Loucy (cell line): ENCODE data around the gene DCUN1D2.

Experiments
- CTCF ChIP-seq: fragments of 200-600 bp; sonication (generic); conservative IDR thresholded peaks from 2 replicates; pipeline ENCODE4 v1.5.1; 2014; ENCODE audit warnings: mild to moderate bottlenecking, antibody characterized with exemption, low read length
- EZH2phosphoT487 ChIP-seq: fragments of 200-600 bp; IDR thresholded peaks from 2 replicates; pipeline ENCODE4 v1.6.1; 2018; ENCODE audit warnings: antibody characterized with exemption, mild to moderate bottlenecking, moderate library complexity, borderline replicate concordance

DNA sequence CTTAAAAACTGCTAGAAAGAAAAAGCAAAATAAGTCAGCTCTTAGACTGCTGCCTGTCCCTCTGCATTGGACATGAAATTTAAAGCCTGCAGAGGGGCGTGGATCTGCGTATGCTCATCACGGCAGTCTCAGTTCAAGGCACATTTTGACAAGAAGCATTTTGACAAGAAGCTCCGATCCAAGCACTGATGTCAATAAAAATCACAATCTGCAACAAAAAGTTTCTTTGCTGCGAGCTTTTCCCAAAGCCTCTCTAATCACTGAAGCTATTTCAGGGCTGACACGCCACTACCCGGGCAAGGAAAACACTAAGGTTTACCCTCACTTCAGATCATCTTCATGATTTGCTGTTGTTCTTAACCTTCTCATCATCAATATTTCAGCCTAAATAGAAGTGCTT is 7.4 kb downstream of the DCUN1D2 start:
- TF ChIP-seq CTCF (no peak), EZH2phosphoT487 (no peak)
